GM19240 (cell line): ENCODE results near the gene TENM4.

Experiments used
- DNase-seq: peaks from one replicate; pipeline ENCODE4 v3.0.0; 2011; ENCODE audit warnings: low spot score; ENCODE audit not compliant: insufficient read length

The TENM4 gene

DNA sequence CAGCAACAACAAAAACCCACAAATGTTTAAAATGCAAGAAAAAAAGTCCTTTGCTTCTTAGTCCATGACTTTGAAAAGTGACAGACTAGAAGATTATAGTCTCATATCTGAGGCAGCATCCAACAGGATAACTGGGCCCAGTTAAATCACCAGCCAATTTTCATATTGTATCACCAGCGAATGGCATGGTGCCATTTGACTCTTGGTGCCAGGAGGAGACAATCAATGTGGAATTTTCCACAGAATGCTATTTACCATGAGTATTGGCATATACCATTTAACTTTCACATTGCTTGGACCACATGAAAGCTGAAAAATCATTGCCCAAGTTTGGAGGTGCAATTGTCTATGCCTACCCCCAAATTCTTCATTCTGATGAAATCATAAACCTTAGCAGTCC lies 255.5 kb downstream of the TENM4 start:
- no peak for DNase-seq

DNA sequence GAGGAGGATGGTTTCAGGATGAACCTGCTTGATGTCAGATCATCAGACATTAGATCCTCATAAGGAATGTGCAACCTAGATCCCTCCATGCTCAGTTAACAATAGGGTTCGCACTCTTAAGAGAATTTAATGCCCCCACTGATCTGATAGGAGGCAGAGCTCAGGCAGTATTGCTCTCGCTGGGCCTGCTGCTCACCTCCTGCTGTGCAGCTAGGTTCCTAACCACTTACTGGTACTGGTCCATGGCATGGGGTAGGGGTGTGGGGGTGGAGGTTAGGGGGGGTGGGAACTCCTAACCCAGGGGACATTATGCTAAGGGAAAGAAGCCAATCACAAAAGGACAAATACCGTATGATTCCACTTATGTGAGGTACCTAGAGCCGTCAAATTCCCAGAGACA lies 256.5 kb downstream of the TENM4 start:
- DNase-seq, result no peak

DNA sequence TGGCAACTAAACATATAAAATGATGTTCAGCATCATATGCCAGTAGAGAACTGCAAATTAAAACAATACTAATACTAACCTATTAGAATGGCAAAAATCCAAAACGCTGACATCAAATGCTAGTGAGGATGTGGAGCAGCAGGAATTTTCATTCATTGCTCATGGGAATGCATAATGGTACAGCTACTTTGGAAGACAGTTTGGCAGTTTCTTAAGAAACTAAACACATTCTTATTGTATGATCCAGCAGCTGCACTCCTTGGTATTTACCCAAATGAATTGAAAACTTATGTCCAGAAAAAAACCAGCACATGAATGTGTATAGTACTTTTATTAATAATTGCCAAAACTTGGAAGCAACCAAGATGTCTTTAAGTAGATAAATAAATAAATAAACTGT lies 258.0 kb downstream of the TENM4 start:
- DNase-seq, result no peak

DNA sequence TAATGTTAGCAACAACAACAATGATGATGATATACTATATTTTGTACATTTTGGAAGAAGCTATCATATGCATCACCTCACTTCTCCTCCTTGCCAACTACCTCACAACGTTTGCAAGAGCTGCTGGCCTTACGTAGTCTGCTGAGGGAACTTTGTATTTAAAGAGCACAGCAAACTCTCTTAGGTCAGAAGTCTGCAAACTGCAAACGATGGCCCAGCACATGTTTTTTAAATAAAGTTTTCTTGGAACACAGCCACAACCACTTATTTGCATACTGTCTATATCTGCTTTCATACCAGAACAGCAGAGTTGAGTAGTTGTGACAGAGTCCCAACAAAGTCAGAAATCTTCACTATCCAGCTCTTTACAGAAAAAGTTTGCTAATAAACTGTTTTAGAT lies 261.7 kb downstream of the TENM4 start:
- no peak for DNase-seq

- DNase-seq, result no peak
Observed at GRCh38 chr11:79174045-79175008, 266.5 kb downstream of the TENM4 start.

GRCh38 chr11:79173615-79174014 lies 267.2 kb downstream of the TENM4 start:
- no peak for DNase-seq

DNA sequence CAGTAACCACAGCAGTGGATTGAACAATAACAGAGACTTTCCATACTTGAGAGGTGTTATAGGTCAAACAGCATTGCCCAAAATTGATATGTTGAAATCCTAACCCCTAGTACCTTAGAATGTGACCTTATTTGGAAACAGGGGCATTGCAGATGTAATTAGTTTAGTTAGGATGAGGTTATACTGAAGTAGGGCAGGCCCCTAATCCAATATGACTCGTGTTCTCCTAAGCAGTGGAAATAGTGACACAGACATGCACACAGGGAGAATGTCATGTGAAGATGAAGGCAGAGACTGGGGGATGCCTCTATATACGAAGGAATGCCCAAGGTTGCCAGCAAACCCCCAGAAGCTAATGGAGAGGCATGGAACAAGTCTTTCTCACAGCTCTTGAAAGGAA lies 270.5 kb downstream of the TENM4 start:
- DNase-seq, result no peak

DNA sequence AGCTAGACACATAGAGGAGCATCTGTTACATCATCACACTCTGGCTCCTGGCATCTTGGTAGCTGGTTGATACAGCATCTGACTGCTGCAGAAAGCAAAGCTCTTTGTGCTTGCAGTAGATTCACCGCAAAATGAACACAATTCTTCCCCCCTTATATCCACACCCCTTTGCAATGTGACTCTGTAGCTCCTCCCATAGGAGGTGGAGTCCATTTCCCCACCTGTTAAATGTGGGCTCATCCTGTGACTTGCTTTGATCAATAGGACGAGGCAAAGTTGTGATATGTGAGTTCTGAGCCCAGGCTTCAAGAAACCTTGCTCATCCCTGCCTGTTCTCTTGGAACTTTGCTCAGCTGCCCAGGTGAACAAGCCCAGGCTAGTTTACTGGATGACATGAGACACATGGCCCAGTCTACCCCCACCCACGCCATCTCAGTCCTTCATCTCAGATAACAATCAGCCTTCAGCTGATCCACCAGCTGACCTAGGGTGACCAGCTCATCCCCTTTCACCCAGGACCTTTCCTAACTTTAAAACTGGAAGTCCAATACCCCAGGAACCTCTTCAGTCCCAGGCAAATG lies 272.2 kb downstream of the TENM4 start:
- no peak for DNase-seq

GRCh38 chr11:79167510-79168188 lies 273.2 kb downstream of the TENM4 start:
- no peak for DNase-seq

DNA sequence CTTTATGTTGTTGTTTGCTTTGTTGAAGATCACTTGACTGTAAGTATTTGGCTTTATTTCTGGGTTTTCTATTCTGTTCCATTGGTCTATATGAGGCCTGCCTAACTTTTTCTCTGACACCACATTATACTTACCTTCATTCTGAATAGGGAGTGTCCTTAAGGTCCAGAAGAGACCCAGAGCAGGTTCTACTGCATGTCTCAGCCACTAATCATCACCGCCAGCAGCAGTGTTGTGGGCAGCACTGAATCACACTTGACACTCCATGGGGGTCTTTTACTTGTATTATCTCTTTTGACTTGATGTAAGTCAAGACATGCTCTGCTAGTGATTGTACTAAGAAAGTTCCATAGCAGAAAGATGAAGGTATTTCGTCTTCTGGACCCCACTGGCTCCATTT lies 274.9 kb downstream of the TENM4 start:
- DNase-seq, result no peak

DNA sequence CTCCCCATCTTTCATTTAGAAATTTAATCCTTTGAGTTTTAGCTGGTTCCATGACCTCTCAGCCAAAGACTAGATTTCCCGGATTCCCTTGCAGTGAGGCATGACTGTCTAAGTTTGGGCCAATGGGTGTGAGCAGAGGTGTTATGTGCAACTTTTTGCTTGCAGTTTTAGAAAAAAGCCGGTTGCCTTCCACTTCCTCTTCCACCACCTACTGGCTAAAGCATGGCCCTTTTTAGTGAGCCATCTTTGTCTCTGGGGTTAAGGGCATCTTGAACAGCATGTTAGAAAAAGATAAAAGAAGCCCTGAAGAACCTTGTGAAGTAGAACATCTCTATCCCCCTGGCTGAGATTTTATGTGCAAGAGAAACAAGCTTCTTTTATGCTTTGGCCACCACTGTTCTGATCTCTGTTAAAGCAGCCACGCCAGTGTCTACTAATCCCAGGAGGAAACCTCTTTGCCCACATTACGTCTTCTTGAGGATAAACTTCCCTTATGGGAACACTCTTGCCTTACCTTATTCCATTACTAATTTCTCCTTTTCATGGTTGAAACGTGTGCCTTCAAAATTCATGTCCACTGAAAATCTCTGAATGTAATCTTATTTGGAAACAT lies 279.9 kb downstream of the TENM4 start:
- DNase-seq, result no peak

- no peak for DNase-seq
Observed at GRCh38 chr11:79159657-79160450, 281.0 kb downstream of the TENM4 start.

DNA sequence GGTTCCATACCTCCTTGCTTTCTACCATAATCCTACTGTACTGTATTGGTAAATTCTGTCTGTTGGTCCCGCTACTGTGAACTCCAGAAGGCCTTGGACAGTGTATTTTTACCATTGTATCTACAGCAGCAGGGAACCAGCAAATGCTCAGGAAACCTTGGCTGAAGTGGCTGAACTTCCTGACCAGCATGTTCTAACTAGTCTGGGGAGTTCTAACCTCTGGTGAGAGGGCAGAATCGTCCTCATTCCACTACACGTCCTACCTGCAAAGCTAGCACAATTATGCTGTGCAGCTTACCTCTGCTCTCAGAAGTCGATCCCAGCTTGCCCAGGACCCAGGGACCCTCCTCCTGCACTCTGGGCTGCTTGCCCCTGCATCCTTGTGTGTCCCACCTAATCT lies 283.1 kb downstream of the TENM4 start:
- DNase-seq, result no peak

GRCh38 chr11:79156031-79156430 lies 284.8 kb downstream of the TENM4 start:
- no peak for DNase-seq

GRCh38 chr11:79155237-79155636 lies 285.6 kb downstream of the TENM4 start:
- DNase-seq, result no peak

DNA sequence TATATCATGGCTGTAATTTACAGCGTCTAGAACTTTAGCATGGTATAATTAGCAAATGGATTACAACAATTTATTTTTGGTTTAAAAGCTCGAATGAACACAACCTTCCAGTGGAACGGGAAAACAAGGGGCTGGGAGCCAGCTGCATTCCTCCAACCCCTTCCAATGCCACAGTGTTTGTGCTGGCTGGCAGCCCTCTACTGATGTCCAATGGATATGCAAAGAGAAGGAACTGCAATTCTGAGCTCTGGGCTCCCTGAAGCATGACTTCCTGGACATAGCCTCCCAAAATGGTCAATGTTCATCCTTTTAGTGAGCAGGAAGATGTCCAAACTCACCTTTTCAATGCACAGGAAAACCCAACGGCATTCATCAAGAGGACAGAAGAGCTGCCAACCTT lies 288.3 kb downstream of the TENM4 start:
- no peak for DNase-seq

DNA sequence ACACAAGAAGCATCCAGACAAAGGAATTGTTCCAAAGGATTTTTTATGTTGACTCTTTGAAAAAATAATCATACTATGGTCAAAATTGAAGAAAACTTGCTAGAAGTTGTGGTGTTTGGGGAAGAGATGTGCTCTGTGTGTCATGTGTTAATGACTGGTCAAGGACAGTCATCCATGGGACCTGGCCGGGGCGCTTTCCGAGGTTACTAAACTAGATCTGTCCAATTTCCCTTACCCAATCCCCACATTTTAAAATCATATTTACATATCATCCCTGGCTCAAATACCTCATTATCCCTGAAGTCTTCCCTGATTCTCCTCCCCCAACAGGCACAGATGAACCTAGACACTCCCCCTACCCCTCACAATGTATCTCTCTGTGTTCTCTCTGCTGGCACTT lies 289.4 kb downstream of the TENM4 start:
- no peak for DNase-seq

- DNase-seq, result no peak
Observed at GRCh38 chr11:79150966-79151365, 289.9 kb downstream of the TENM4 start.

DNA sequence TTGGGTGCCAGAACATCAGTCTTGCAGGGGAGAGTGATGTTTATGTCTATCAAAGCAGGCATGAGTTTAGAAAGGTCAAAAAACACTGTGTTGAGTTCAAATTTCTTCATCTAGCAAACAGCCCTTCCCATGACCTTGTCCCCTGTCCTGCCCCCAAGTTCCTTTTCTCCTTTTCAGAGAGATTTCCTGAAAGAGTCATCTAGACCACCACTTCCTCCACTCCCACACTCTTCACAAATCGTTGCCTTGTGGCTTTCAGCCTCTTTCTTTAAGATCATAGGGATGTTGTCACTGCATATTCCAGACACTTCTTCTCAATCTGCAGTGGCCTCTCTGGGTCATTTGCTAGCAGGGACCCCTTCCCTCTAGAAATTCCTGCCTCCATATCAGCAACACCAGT lies 290.5 kb downstream of the TENM4 start:
- no peak for DNase-seq

- DNase-seq, result no peak
Observed at GRCh38 chr11:79147731-79148130, 293.1 kb downstream of the TENM4 start.

GRCh38 chr11:79147011-79147410 lies 293.8 kb downstream of the TENM4 start:
- no peak for DNase-seq
